ENCODE data around the gene EPRS1.
"Not testable (repeated sequence)": the region's sequence is repeated elsewhere in the genome, so short reads cannot be mapped to it uniquely, and the experiment has no call there.

EPRS1 gene

GRCh38 chr1:220040028-220040596 is 6.2 kb downstream of the EPRS1 start:
- DNase-seq (ENCODE audit: low read depth in 3 of 3, low spot score in 1 of 3): no peak

GRCh38 chr1:220038640-220039039 is 7.7 kb downstream of the EPRS1 start:
- no peak for DNase-seq (ENCODE audit: low read depth in 3 of 3, low spot score in 1 of 3)

GRCh38 chr1:220037810-220038209 is 8.5 kb downstream of the EPRS1 start:
- DNase-seq (ENCODE audit: low read depth in 3 of 3, low spot score in 1 of 3): not testable (repeated sequence)

- no peak for DNase-seq (ENCODE audit: low read depth in 3 of 3, low spot score in 1 of 3)
Observed at GRCh38 chr1:220032911-220033310, 13.4 kb downstream of the EPRS1 start.

GRCh38 chr1:220031287-220031686 is 15.0 kb downstream of the EPRS1 start:
- DNase-seq (ENCODE audit: low read depth in 3 of 3, low spot score in 1 of 3): no peak

- DNase-seq (ENCODE audit: low read depth in 3 of 3, low spot score in 1 of 3): no peak
Observed at GRCh38 chr1:220028346-220028895, 17.9 kb downstream of the EPRS1 start.

- no peak for DNase-seq (ENCODE audit: low read depth in 3 of 3, low spot score in 1 of 3)
Observed at GRCh38 chr1:220019071-220019470, 27.2 kb downstream of the EPRS1 start.

- no peak for DNase-seq (ENCODE audit: low read depth in 3 of 3, low spot score in 1 of 3)
Observed at GRCh38 chr1:220013497-220013896, 32.8 kb downstream of the EPRS1 start.

GRCh38 chr1:220012259-220012658 is 34.0 kb downstream of the EPRS1 start:
- DNase-seq (ENCODE audit: low read depth in 3 of 3, low spot score in 1 of 3): no peak

- no peak for DNase-seq (ENCODE audit: low read depth in 3 of 3, low spot score in 1 of 3)
Observed at GRCh38 chr1:220011620-220012019, 34.7 kb downstream of the EPRS1 start.

- DNase-seq (ENCODE audit: low read depth in 3 of 3, low spot score in 1 of 3): no peak
Observed at GRCh38 chr1:220007438-220007837, 38.9 kb downstream of the EPRS1 start.

- no peak for DNase-seq (ENCODE audit: low read depth in 3 of 3, low spot score in 1 of 3)
Observed at GRCh38 chr1:220005489-220005888, 40.8 kb downstream of the EPRS1 start.

- DNase-seq (ENCODE audit: low read depth in 3 of 3, low spot score in 1 of 3): no peak
Observed at GRCh38 chr1:220003610-220004299, 42.5 kb downstream of the EPRS1 start.

- DNase-seq (ENCODE audit: low read depth in 3 of 3, low spot score in 1 of 3): no peak
Observed at GRCh38 chr1:220003015-220003414, 43.3 kb downstream of the EPRS1 start.

GRCh38 chr1:220001095-220001501 is 45.2 kb downstream of the EPRS1 start:
- DNase-seq (ENCODE audit: low read depth in 3 of 3, low spot score in 1 of 3): no peak

GRCh38 chr1:219999821-220000220 is 46.5 kb downstream of the EPRS1 start:
- no peak for DNase-seq (ENCODE audit: low read depth in 3 of 3, low spot score in 1 of 3)
